ENCODE measurements around the gene CFAP206. TPM values are rescaled to one million over a fixed set of nuclear protein-coding genes. Genes with fewer than 3 reads are reported as not detected.

Gene CFAP206, protein sequence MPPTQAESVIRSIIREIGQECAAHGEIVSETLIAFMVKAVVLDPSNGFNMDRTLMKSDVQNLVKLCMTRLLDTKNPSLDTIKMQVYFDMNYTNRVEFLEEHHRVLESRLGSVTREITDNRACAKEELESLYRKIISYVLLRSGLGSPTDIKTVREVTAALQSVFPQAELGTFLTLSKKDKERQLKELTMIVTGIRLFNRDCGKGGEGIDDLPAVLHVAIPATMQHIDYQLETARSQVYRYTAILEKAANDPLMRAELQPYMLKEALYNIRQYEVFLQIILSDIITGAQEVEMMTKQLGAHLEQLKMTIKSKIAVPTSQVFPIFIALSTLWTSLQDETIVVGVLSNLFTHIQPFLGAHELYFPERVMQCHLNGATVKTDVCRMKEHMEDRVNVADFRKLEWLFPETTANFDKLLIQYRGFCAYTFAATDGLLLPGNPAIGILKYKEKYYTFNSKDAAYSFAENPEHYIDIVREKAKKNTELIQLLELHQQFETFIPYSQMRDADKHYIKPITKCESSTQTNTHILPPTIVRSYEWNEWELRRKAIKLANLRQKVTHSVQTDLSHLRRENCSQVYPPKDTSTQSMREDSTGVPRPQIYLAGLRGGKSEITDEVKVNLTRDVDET
- total RNA-seq (0.20 and 0.21 TPM in 2 replicates), polyA plus RNA-seq (0.05 and 0.15 TPM in 2 replicates), polyA minus RNA-seq (0.06 and 0.34 TPM in 2 replicates), Bru-seq, nascent RNA (percentile 9 among the genes with signal in this experiment), BruChase-seq, experiment 1, labeled RNA remaining after a 6-hour chase (percentile 41 among the genes with signal in this experiment), BruChase-seq, experiment 2, labeled RNA remaining after a 2-hour chase (percentile 12 among the genes with signal in this experiment)
- 0.17 and 0.18 TPM in 2 replicates for polyA plus RNA-seq (2011; cell fraction: cytosol; rRNA removed)
- 0.21 and 0.50 TPM in 2 replicates for polyA plus RNA-seq (2011; cell fraction: nucleus; rRNA removed)
- polyA plus RNA-seq (2012), result 0.11 TPM in 1 of 2 replicates, not detected in the other
- not detected for polyA minus RNA-seq (2011; cell fraction: cytosol; rRNA and poly(A)+ RNA removed)
- 0.29 TPM in 1 of 2 replicates, not detected in the other for polyA minus RNA-seq (2011; cell fraction: nucleus; rRNA and poly(A)+ RNA removed)
- long read RNA-seq, result 0 reads

DNA sequence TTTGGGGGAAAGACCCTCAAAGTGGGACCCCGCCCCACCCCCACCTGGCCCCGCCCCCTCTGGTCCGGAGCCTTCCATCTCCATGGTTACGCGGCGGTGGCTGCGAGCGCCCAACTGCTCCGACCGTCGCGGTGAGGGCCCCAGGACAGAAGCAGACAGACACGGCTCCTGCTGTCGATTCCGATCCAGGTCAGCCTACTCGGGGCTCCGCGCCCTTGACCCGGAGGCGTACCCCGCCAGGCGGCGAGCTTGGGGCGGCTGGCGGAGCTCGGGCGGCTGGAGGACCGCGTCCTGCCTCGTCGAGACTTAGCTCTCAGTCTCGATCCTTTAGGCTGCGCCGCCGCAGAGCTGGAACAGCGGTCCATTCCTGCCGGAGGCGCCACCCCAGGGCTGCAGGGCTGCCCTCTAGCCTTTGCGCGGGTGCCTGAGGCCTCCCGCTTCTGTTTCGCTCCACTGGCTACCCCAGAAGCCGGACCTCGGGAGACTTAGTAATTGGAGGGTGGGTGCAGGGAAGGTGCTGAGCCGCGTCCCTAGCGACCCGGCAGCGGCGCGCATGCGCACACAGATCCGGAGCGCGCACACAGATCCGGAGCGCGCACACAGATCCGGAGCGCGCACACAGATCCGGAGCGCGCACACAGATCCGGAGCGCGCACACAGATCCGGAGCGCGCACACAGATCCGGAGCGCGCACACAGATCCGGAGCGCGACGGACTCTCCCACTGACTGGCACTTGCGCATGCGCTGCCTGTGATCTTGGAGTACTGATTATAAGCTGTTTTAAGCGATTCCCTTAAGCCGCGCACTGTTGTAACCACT, at the start of gene CFAP206:
Gene CFAP206, plus strand, starts transcription at position 72 of the 820 bp plus-strand sequence. CDS start 1,868 bp downstream, outside the sequence.
- Histone ChIP-seq H3K4me2 (ENCODE audit: insufficient read depth, low read length) (peak within 1 kb of the TSS; percentile 87), H3K36me3 (ENCODE audit: control insufficient read depth in 2 of 2, extremely low read depth in 1 of 2, insufficient read depth in 2 of 2, low read length in 2 of 2) (no peaks in the 10 kb centered on the region), H3K27ac (ENCODE audit: insufficient read depth, low read depth, low read length) (peak within 1 kb of the TSS; percentile 48), H2AFZ (ENCODE audit: low read depth, low read length) (peak within 1 kb of the TSS; percentile 100), H3K4me3 (replicated peaks in 1 of 3; ENCODE audit: insufficient read depth in 1 of 3, low read depth in 1 of 3, low read length in 3 of 3) (peak within 1 kb of the TSS; percentile 87 to 97 (median 96)), H4K20me1 (replicated peaks; ENCODE audit: control insufficient read depth, extremely low read depth, insufficient read depth, low read length) (no peaks in the 10 kb centered on the region), H3K79me2 (ENCODE audit: control insufficient read depth, insufficient read depth, low read length) (no peaks in the 10 kb centered on the region), H3K27me3 (ENCODE audit: control insufficient read depth in 2 of 2, insufficient read depth in 2 of 2, low read length in 2 of 2) (peaks cover 0 to 5% of the 10 kb centered on the region in 2 experiments), H3K4me1 (ENCODE audit: control insufficient read depth, extremely low read depth, insufficient read depth, low read length) (peaks cover 10% of the 10 kb centered on the region), H3K9ac (replicated peaks; ENCODE audit: extremely low read depth, insufficient read depth, low read length) (peak within 1 kb of the TSS; percentile 57), H3K9me1 (replicated peaks; ENCODE audit: control insufficient read depth, extremely low read depth, insufficient read depth, low read length) (no peaks in the 10 kb centered on the region), H3K9me3 (replicated peaks; ENCODE audit: control insufficient read depth, insufficient read depth, low read length) (no peaks in the 10 kb centered on the region)
- DNase-seq (ENCODE audit: low read depth, low spot score), result peak; percentile 95
- dilution Hi-C loops (cut with MboI; ENCODE audit: extremely low pct_ligation_motif_present, low sequenced_read_pairs), result no loop called here
- CTCF ChIA-PET, result interaction anchor here (0.9 to 2.3 kb wide), 2 partner anchors 15 to 398 kb away, joined by 3 to 13 read pairs; no protein-coding TSS in a partner anchor
- TF ChIP-seq POLR2AphosphoS5 (IDR thresholded peaks at IDR 0.05; ENCODE audit: insufficient read depth, low read depth, low read length), result no peak
- TF ChIP-seq, protein P1, sequence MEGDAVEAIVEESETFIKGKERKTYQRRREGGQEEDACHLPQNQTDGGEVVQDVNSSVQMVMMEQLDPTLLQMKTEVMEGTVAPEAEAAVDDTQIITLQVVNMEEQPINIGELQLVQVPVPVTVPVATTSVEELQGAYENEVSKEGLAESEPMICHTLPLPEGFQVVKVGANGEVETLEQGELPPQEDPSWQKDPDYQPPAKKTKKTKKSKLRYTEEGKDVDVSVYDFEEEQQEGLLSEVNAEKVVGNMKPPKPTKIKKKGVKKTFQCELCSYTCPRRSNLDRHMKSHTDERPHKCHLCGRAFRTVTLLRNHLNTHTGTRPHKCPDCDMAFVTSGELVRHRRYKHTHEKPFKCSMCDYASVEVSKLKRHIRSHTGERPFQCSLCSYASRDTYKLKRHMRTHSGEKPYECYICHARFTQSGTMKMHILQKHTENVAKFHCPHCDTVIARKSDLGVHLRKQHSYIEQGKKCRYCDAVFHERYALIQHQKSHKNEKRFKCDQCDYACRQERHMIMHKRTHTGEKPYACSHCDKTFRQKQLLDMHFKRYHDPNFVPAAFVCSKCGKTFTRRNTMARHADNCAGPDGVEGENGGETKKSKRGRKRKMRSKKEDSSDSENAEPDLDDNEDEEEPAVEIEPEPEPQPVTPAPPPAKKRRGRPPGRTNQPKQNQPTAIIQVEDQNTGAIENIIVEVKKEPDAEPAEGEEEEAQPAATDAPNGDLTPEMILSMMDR (IDR thresholded peaks at IDR 0.05; ENCODE audit: extremely low read depth in 1 of 2, insufficient read depth in 1 of 2, low read depth in 1 of 2, low read length in 2 of 2), result peak in 1 of 2 donors; percentile 15
- no peak for TF ChIP-seq JUN (IDR thresholded peaks at IDR 0.05; ENCODE audit: borderline replicate concordance, insufficient read depth, insufficient read length, low read depth)
- no peak for TF ChIP-seq GATA2 (IDR thresholded peaks at IDR 0.05; ENCODE audit: insufficient read depth, insufficient read length, low read depth, low read length)
- BruUV-seq (replicated peaks), result no TSS peak
- FAIRE-seq, result peak; percentile 52
- POLR2A ChIA-PET, result no interaction called here
- intact Hi-C loops (cut with micrococcal nuclease), result loop anchor here (1.0 to 2.0 kb wide), 4 partner anchors 65 to 294 kb away; partner anchors contain the start of genes AKIRIN2, ORC3, SLC35A1 and ZNF292

All from endothelial cell of umbilical vein (primary cell).